A549 (cell line): ENCODE results near the gene VAPA. TPM values are rescaled to one million over a fixed set of nuclear protein-coding genes. Genes with fewer than 3 reads are reported as not detected.

Experiments
- ATAC-seq, 2 experiments: fragments of 200-7000 bp in 1 of 2; fragments of >200 bp in 1 of 2; cut with Nextera tagmentation in 1 of 2; cut with Tn5 transposase in 1 of 2; 3 replicates each; pipeline versions ENCODE4 v1.8.0 to v1.9.1; 2018 to 2020; ENCODE audit warnings: mild to moderate bottlenecking in 1 of 2, moderate library complexity in 1 of 2
- CTCF ChIA-PET: fragments of 300-600 bp; sonication (Branson Sonifier 250); formaldehyde crosslinking; extraction: SDS; loops from one replicate; lab custom pipeline; 2021; ENCODE audit warnings: antibody characterized with exemption, inconsistent platforms; lab: Yijun Ruan, JAX
- POLR2A ChIA-PET: fragments of 350-600 bp; formaldehyde crosslinking; extraction: SDS; loops from one replicate; lab custom pipeline; 2021; ENCODE audit warnings: antibody characterized with exemption, inconsistent platforms; lab: Yijun Ruan, JAX
- DNase-seq, 2 experiments: peaks; one replicate each; pipeline versions ENCODE4 v3.0.0 to v3.0.0-alpha.2; 2011 to 2016; ENCODE audit warnings: low read depth in 1 of 2, low spot score in 1 of 2
- FAIRE-seq: peaks from 2 replicates; lab custom pipeline; 2011; peaks lifted over from hg19 to GRCh38; lab: Jason Lieb, UNC
- H3K27ac ChIP-seq, 2 experiments: fragments of >200 bp; sonication (Bioruptor Twin); formaldehyde crosslinking; 3 replicates each; pipeline ENCODE4 v1.5.1; 2016 to 2017
- H3K4me1 ChIP-seq: fragments of >200 bp; sonication (Bioruptor Twin); formaldehyde crosslinking; 3 replicates; pipeline ENCODE4 v1.6.1; 2016
- H3K4me2 ChIP-seq: fragments of >200 bp; sonication (Bioruptor Twin); formaldehyde crosslinking; 3 replicates; pipeline ENCODE4 v1.6.1; 2016
- H3K4me3 ChIP-seq: fragments of >200 bp; sonication (Bioruptor Twin); formaldehyde crosslinking; 3 replicates; pipeline ENCODE4 v1.5.1; 2016
- H3K9me3 ChIP-seq: fragments of >200 bp; sonication (Bioruptor Twin); formaldehyde crosslinking; 3 replicates; pipeline ENCODE4 v1.6.1; 2016
- BCL3 ChIP-seq: fragments of >200 bp; sonication (Bioruptor Twin); formaldehyde crosslinking; IDR thresholded peaks from 3 replicates; pipeline ENCODE4 v1.6.1; 2016
- CBX2 ChIP-seq: fragments of 200-600 bp; sonication (generic); IDR thresholded peaks from 2 replicates; pipeline ENCODE4 v1.6.1; 2016; ENCODE audit warnings: low read depth, mild to moderate bottlenecking, borderline replicate concordance
- EHF ChIP-seq: fragments of 250-450 bp; sonication (Bioruptor Pico); IDR thresholded peaks from 2 replicates; pipeline ENCODE4 v1.5.0; 2020; ENCODE audit warnings: mild to moderate bottlenecking
- ELK1 ChIP-seq: fragments of 150-350 bp; IDR thresholded peaks from 2 replicates; pipeline ENCODE4 v1.6.1; 2014; ENCODE audit warnings: low read depth, mild to moderate bottlenecking, low read length
- FOSL2 ChIP-seq, 2 experiments: fragments of 450-650 bp in 1 of 2; fragments of >200 bp in 1 of 2; sonication (Bioruptor Twin) in 1 of 2; formaldehyde crosslinking; IDR thresholded peaks; 2 replicates each; pipeline versions ENCODE4 v1.5.0 to v1.6.1; 2016 to 2020; ENCODE audit warnings: mild to moderate bottlenecking in 1 of 2, moderate library complexity in 1 of 2
- HEYL ChIP-seq: fragments of 250-450 bp; sonication (Bioruptor Pico); IDR thresholded peaks from 2 replicates; pipeline ENCODE4 v1.8.0; 2021; ENCODE audit warnings: mild to moderate bottlenecking, moderate library complexity
- HOXA7 ChIP-seq: fragments of 250-450 bp; sonication (Bioruptor Pico); IDR thresholded peaks from 2 replicates; pipeline ENCODE4 v1.5.0; 2020; ENCODE audit warnings: mild to moderate bottlenecking, moderate library complexity
- JUN ChIP-seq, 2 experiments: fragments of >200 bp; sonication (Bioruptor Twin); formaldehyde crosslinking; IDR thresholded peaks; 2 replicates in 1 of 2; 3 replicates in 1 of 2; pipeline ENCODE4 v1.6.1; 2016 to 2017
- MAFK ChIP-seq: fragments of 450-650 bp; IDR thresholded peaks from 2 replicates; pipeline ENCODE4 v1.6.1; 2014; ENCODE audit not compliant: partially characterized antibody
- MAX ChIP-seq: IDR thresholded peaks from 2 replicates; pipeline ENCODE4 v1.6.1; 2012
- NFE2L2 ChIP-seq: fragments of 150-350 bp; conservative IDR thresholded peaks from 2 replicates; pipeline ENCODE4 v1.6.1; 2014; ENCODE audit warnings: low read length
- NR3C1 ChIP-seq: fragments of >200 bp; sonication (Bioruptor Twin); formaldehyde crosslinking; IDR thresholded peaks from 3 replicates; pipeline ENCODE4 v1.6.1; 2017
- PBX3 ChIP-seq: IDR thresholded peaks from 2 replicates; pipeline ENCODE4 v1.6.1; 2012
- PHF8 ChIP-seq: fragments of 200-600 bp; sonication (generic); IDR thresholded peaks from 2 replicates; pipeline ENCODE4 v1.6.1; 2016; ENCODE audit warnings: low read depth, mild to moderate bottlenecking, antibody characterized with exemption, moderate library complexity, borderline replicate concordance
- POLR2A ChIP-seq: IDR thresholded peaks from 2 replicates; pipeline ENCODE4 v1.6.1; 2012; ENCODE audit warnings: mild to moderate bottlenecking, low read length
- RAD21 ChIP-seq, 2 experiments: fragments of >200 bp in 1 of 2; sonication (Bioruptor Twin) in 1 of 2; formaldehyde crosslinking in 1 of 2; IDR thresholded peaks in 1 of 2; conservative IDR thresholded peaks in 1 of 2; 2 replicates in 1 of 2; 3 replicates in 1 of 2; pipeline ENCODE4 v1.6.1; 2012 to 2018; ENCODE audit warnings: inconsistent platforms in 1 of 2
- SMC3 ChIP-seq: fragments of >200 bp; sonication (Bioruptor Twin); formaldehyde crosslinking; IDR thresholded peaks from 3 replicates; pipeline ENCODE4 v1.6.1; 2018; ENCODE audit warnings: inconsistent platforms
- TP53 ChIP-seq: fragments of 250-450 bp; sonication (Bioruptor Pico); IDR thresholded peaks from 2 replicates; pipeline ENCODE4 v1.5.0; 2021; ENCODE audit warnings: mild to moderate bottlenecking, moderate library complexity
- USF2 ChIP-seq: fragments of 450-650 bp; IDR thresholded peaks from 2 replicates; pipeline ENCODE4 v1.6.1; 2014; ENCODE audit warnings: antibody characterized with exemption
- WGBS: methylation state at CpG from one replicate; pipeline ENCODE4 v1.1.6; 2017; ENCODE audit errors: missing lambda C conversion rate; 5-methylcytosine and 5-hydroxymethylcytosine counted together
- polyA minus RNA-seq: library from RNA; depleted of rRNA, polyadenylated mRNA; stranded (reverse); fragments of >200 nt; gene quantifications from 2 replicates; pipeline ENCODE4 v1.2.3, GENCODE V29; 2011; rRNA and poly(A)+ RNA removed
- polyA plus RNA-seq, 4 experiments: library from polyadenylated mRNA; depleted of rRNA in 3 of 4; stranded (reverse); fragments of >200 nt; fragmentation: RNase III in 1 of 4; extraction: RNeasy Plus Mini Kit Qiagen cat#74134 plus additional on column Dnase treatment in 1 of 4; gene quantifications; 2 replicates in 3 of 4; 3 replicates in 1 of 4; pipeline ENCODE4 v1.2.3, GENCODE V29; 2011 to 2017

VAPA gene
- 356 and 391 TPM in 2 replicates for polyA plus RNA-seq (2011; rRNA removed)
- 99.8 and 102 TPM in 2 replicates for polyA plus RNA-seq (2012; cell fraction: cytosol; rRNA removed)
- 37.3 and 47.0 TPM in 2 replicates for polyA plus RNA-seq (2012; cell fraction: nucleus; rRNA removed)
- 158 to 166 TPM (median 161 TPM) in 3 replicates for polyA plus RNA-seq (2017; fragmentation: RNase III; extraction: RNeasy Plus Mini Kit Qiagen cat#74134 plus additional on column Dnase treatment)
- 72.5 and 89.1 TPM in 2 replicates for polyA minus RNA-seq

GRCh38 chr18:9913526-9914333 lies at the start of gene VAPA:
TSS of gene VAPA (plus strand) at chr18:9914016. CDS start at chr18:9914257, 241 bp downstream.
- ATAC-seq, result peak; percentile 91 to 96
- no peak for FAIRE-seq

GRCh38 chr18:9865764-9866490 lies 47.9 kb upstream of the VAPA start:
- CTCF ChIA-PET, result interaction anchor here (0.7 kb wide), 1 partner anchor 15 kb away, joined by 3 read pairs; no protein-coding TSS in a partner anchor
- Histone ChIP-seq H3K27ac (peak overlapping the region in 1 of 2 experiments; percentile 34; a peak in 1 of 6 replicates), H3K4me3 (no peak overlapping the region), H3K4me1 (peaks cover 26% of the 10 kb centered on the region), H3K4me2 (no peak overlapping the region), H3K9me3 (peaks cover 27% of the 10 kb centered on the region)
- ATAC-seq, result no peak
- WGBS, result 95% methylated on average over 6 of the region's 7 CpGs
- POLR2A ChIA-PET, result no interaction called here
- no peak for DNase-seq
- FAIRE-seq, result no peak
- TF ChIP-seq CBX2 (no peak), FOSL2 (IDR thresholded peaks at IDR 0.05) (no peak), FOSL2 (CRISPR knock-in tag; IDR thresholded peaks at IDR 0.05) (no peak), NR3C1 (no peak), RAD21 (conservative IDR thresholded peaks at IDR 0.05 in 1 of 2, IDR thresholded peaks at IDR 0.05 in 1 of 2) (no peak), HOXA7 (CRISPR knock-in tag) (no peak), JUN (IDR thresholded peaks at IDR 0.05) (no peak), TP53 (no peak), EHF (no peak)

More at GRCh38 chr18:9913526-9914333, at the start of gene VAPA:
- peak; percentile 73 to 94 for DNase-seq
- ChIA-PET POLR2A (interaction anchor here (0.6 to 2.4 kb wide), 9 partner anchors 11 to 171 kb away, joined by 3 to 10 read pairs (median 5); no protein-coding TSS in a partner anchor), CTCF (interaction anchor here (1.4 kb wide), 1 partner anchor 37 kb away, joined by 9 read pairs; no protein-coding TSS in a partner anchor)
- Histone ChIP-seq H3K27ac (peak within 1 kb of the TSS; percentile 97 to 98), H3K4me2 (peak within 1 kb of the TSS; percentile 82), H3K9me3 (no peaks in the 10 kb centered on the region), H3K4me3 (peak within 1 kb of the TSS; percentile 93), H3K4me1 (peaks cover 30% of the 10 kb centered on the region)
- 0% methylated on average over 1 of the region's 87 CpGs for WGBS
- TF ChIP-seq SMC3, result no peak
- TF ChIP-seq ELK1, result no peak
- peak; percentile 61; the same call in 1 of the 2 replicates for TF ChIP-seq PHF8
- 0 out of 3 replicates have a peak, but pooled peaks have one; percentile 16 for TF ChIP-seq BCL3
- TF ChIP-seq USF2, result peak; percentile 86
- no peak for TF ChIP-seq FOSL2 (IDR thresholded peaks at IDR 0.05)
- peak; percentile 29; the same call in 1 of the 2 replicates for TF ChIP-seq FOSL2 (CRISPR knock-in tag; IDR thresholded peaks at IDR 0.05)
- TF ChIP-seq HEYL (CRISPR knock-in tag), result no peak
- TF ChIP-seq POLR2A, result peak; percentile 59
- peak; percentile 8 for TF ChIP-seq MAFK
- TF ChIP-seq PBX3, result no peak
- TF ChIP-seq NR3C1, result no peak
- TF ChIP-seq JUN (IDR thresholded peaks at IDR 0.05), result peak in 1 of 2 experiments; percentile 70; a peak in 2 of 5 replicates
- TF ChIP-seq NFE2L2, result no peak
- peak; percentile 71 for TF ChIP-seq MAX
- TF ChIP-seq, all 56 proteins: peak for 8
